Kidney (tissue), 14 donors: ENCODE measurements around the gene TCF15. TPM values are rescaled to one million over a fixed set of nuclear protein-coding genes. Genes with fewer than 3 reads are reported as not detected.

Experiments used
- DNase-seq, 5 donors: peaks; one replicate each; pipeline ENCODE4 v3.0.0-alpha.2; 2013 to 2020
- FAIRE-seq: peaks from 2 replicates; lab custom pipeline; 2012; peaks lifted over from hg19 to GRCh38; lab: Jason Lieb, UNC
- H3K27ac ChIP-seq, 2 donors: one replicate each; pipeline ENCODE4 v1.7.0; 2013; ENCODE audit warnings: low read depth in 2 of 2, low read length in 2 of 2, inconsistent platforms in 1 of 2
- H3K27me3 ChIP-seq: one replicate; pipeline ENCODE4 v1.7.1; 2013; ENCODE audit warnings: low read length, inconsistent platforms; ENCODE audit not compliant: control insufficient read depth, insufficient read depth
- H3K36me3 ChIP-seq, 3 donors: one replicate each; pipeline versions ENCODE4 v1.7.0 to v1.7.1; 2013; ENCODE audit warnings: low read length in 3 of 3, control low read depth in 1 of 3, inconsistent platforms in 1 of 3; ENCODE audit not compliant: insufficient read depth in 3 of 3, control insufficient read depth in 2 of 3
- H3K4me1 ChIP-seq, 3 donors: one replicate each; pipeline versions ENCODE4 v1.7.0 to v1.7.1; 2013; ENCODE audit warnings: low read length in 3 of 3, inconsistent platforms in 1 of 3, low read depth in 1 of 3; ENCODE audit not compliant: control insufficient read depth in 2 of 3, insufficient read depth in 2 of 3
- H3K4me3 ChIP-seq, 3 donors: one replicate each; pipeline versions ENCODE4 v1.7.0 to v1.8.1; 2013; ENCODE audit warnings: low read length in 3 of 3, control low read depth in 1 of 3, inconsistent platforms in 1 of 3
- H3K9ac ChIP-seq, 3 donors: one replicate each; pipeline versions ENCODE4 v1.7.0 to v1.7.1; 2013; ENCODE audit warnings: low read length in 3 of 3, control low read depth in 1 of 3, inconsistent platforms in 1 of 3
- H3K9me3 ChIP-seq, 3 donors: one replicate each; pipeline versions ENCODE4 v1.7.0 to v1.7.1; 2013; ENCODE audit warnings: low read length in 3 of 3, control low read depth in 1 of 3, inconsistent platforms in 1 of 3; ENCODE audit not compliant: control insufficient read depth in 2 of 3, insufficient read depth in 1 of 3
- CTCF ChIP-seq: IDR thresholded peaks from 3 replicates; pipeline ENCODE4 v1.5.1; 2012; ENCODE audit warnings: mild to moderate bottlenecking, moderate library complexity, borderline replicate concordance; ENCODE audit not compliant: insufficient read depth; ENCODE audit errors: extremely low read depth
- intact Hi-C: fragments of 100-400 bp; cut with DNase I; formaldehyde crosslinking; loops from one replicate; pipeline ENCODE4 v1.11.1; 2022
- polyA plus RNA-seq: library from polyadenylated mRNA; stranded (reverse); fragments of 350-450 nt; fragmentation: Illumina TruSeq; extraction: RNeasy Lipid Tissue Mini Kit (QIAGEN cat#74804); gene quantifications from one replicate; pipeline ENCODE4 v1.2.3, GENCODE V29; 2014; ENCODE audit warnings: low read depth, low replicate concordance; ENCODE audit not compliant: insufficient read depth
- total RNA-seq: library from RNA; stranded (reverse); fragmentation: NEBNext Ultra II Directional; extraction: Animal tissue kit (Norgen Biotek cat#: 25700); gene quantifications from one replicate; pipeline ENCODE4 v1.2.1, GENCODE V29; 2021
- donor health status: control.
- donor health status: control.
- donor health status: control.
- donor health status: control.
- donor health status: control.
- donor health status: DM: yes; HTN: yes; CAD: no.
- donor health status: Normal renal cell carcinoma (clear cell type).

The TCF15 gene
- total and polyA plus RNA-seq, 2 donors from 2014 or later, result 0.63 to 1.6 TPM

- no peak overlapping the region for H3K4me3 ChIP-seq
- DNase-seq (no peak), FAIRE-seq (no peak)
- H3K9ac ChIP-seq, result no peak overlapping the region
- no peak overlapping the region for H3K27ac ChIP-seq
- no peaks in the 10 kb centered on the region for H3K27me3 ChIP-seq
- no peaks in the 10 kb centered on the region for H3K9me3 ChIP-seq
- H3K4me1 ChIP-seq, result peaks cover 0 to 2% (median 0%) of the 10 kb centered on the region in 3 donors
- no peaks in the 10 kb centered on the region for H3K36me3 ChIP-seq
- TF ChIP-seq CTCF, result no peak
- intact Hi-C loops, result no loop called here
Observed at GRCh38 chr20:588476-588875, 21.6 kb downstream of the TCF15 start.

GRCh38 chr20:584971-585301 lies 25.2 kb downstream of the TCF15 start:
- Histone ChIP-seq H3K4me3 (no peak overlapping the region), H3K9ac (no peak overlapping the region), H3K27me3 (no peaks in the 10 kb centered on the region), H3K4me1 (peaks cover 0 to 2% (median 0%) of the 10 kb centered on the region in 3 donors), H3K9me3 (no peaks in the 10 kb centered on the region), H3K27ac (no peak overlapping the region), H3K36me3 (no peaks in the 10 kb centered on the region)
- TF ChIP-seq CTCF, result no peak
- intact Hi-C loops, result no loop called here
- FAIRE-seq (no peak), DNase-seq (no peak)

GRCh38 chr20:584161-584970 lies 25.7 kb downstream of the TCF15 start:
- Histone ChIP-seq H3K9ac (no peak overlapping the region), H3K4me1 (peaks cover 0 to 2% (median 0%) of the 10 kb centered on the region in 3 donors), H3K27ac (no peak overlapping the region), H3K27me3 (no peaks in the 10 kb centered on the region), H3K4me3 (no peak overlapping the region), H3K9me3 (no peaks in the 10 kb centered on the region), H3K36me3 (no peaks in the 10 kb centered on the region)
- TF ChIP-seq CTCF, result no peak
- intact Hi-C loops, result no loop called here
- FAIRE-seq (no peak), DNase-seq (no peak)
